Measurements from ENCODE around the gene TFB2M.

TFB2M gene

DNA sequence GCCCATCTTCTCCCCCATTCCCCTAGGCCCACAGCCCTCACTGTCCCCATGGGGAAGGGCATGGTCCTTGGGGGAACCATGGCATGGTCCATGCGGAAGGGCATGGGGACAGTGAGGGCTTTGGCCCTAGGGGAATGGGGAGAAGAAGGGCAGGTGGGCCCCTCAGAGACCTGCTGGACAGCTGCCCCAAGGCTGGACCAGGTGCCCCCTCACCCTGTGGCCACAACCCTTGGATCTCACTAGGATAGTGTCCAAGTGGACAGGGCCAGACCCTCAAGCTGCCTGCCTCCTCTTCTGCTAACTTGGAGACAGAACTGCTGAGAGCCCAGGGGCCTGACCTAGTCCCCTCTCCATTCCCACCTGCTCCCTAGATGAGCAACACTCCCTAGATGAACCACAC is 46.5 kb downstream of the TFB2M start:
- no peaks in the 10 kb centered on the region for H3K4me1 ChIP-seq (ENCODE audit: insufficient read depth, insufficient read length)
- DNase-seq (ENCODE audit: low read depth, low spot score), result no peak
- TF ChIP-seq YY1 (IDR thresholded peaks at IDR 0.05; ENCODE audit: insufficient read depth, insufficient read length) (no peak), SUZ12 (IDR thresholded peaks at IDR 0.05; ENCODE audit: extremely low read depth, insufficient read depth, insufficient read length) (no peak), ZNF274 (IDR thresholded peaks at IDR 0.05; ENCODE audit: low read depth, low read length) (no peak)
- H3K4me3 ChIP-seq (ENCODE audit: insufficient read length, low read depth), result no peak overlapping the region
- no peaks in the 10 kb centered on the region for H3K36me3 ChIP-seq (ENCODE audit: insufficient read depth, insufficient read length, low read length)
- H3K27me3 ChIP-seq (ENCODE audit: insufficient read depth, insufficient read length), result no peaks in the 10 kb centered on the region
- H3K9me3 ChIP-seq (ENCODE audit: insufficient read depth, low read length), result peaks cover 29% of the 10 kb centered on the region
- H3K9ac ChIP-seq (ENCODE audit: insufficient read length, low read depth), result no peak overlapping the region

DNA sequence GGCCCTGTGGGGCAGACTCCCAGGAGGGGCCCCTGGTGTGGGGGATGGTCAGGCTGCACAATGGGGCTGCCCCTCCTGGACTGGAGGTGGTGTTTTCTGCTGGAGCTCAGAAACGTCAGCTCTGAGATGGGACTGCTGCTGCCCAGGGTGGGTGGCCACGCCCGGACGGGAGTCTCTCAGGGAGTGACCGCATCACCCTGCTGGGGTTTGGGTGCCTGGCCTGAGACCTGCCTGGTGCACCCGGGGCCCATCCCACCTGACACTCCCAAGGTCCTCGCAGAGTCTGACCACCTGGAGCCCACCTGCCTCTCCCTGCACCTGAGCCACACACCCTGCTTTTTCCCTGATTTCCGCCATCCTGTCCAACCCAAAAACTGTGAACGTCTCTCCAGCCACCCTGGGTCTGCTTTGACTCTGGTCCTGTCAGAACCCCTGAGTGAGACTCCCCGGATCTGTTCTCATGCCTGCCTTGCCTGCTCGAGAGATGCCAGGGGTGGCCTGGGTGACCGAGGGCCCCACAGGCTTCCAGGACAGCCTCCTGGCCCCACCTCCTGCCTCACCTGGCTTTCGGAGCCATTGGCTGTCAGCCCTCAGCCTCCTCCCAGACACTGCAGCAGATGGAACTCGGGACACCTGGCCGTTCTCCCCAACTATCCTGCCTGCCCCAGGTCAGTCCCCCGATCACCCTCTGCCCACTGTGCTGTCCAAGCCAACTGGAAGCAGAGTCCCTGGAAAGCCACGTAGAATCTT is 47.4 kb downstream of the TFB2M start:
- H3K27me3 ChIP-seq (ENCODE audit: insufficient read depth, insufficient read length), result no peaks in the 10 kb centered on the region
- no peak overlapping the region for H3K4me3 ChIP-seq (ENCODE audit: insufficient read length, low read depth)
- TF ChIP-seq ZNF274 (IDR thresholded peaks at IDR 0.05; ENCODE audit: low read depth, low read length) (no peak), YY1 (IDR thresholded peaks at IDR 0.05; ENCODE audit: insufficient read depth, insufficient read length) (no peak), SUZ12 (IDR thresholded peaks at IDR 0.05; ENCODE audit: extremely low read depth, insufficient read depth, insufficient read length) (no peak)
- peaks cover 37% of the 10 kb centered on the region for H3K9me3 ChIP-seq (ENCODE audit: insufficient read depth, low read length)
- DNase-seq (ENCODE audit: low read depth, low spot score), result no peak
- H3K4me1 ChIP-seq (ENCODE audit: insufficient read depth, insufficient read length), result no peaks in the 10 kb centered on the region
- H3K36me3 ChIP-seq (ENCODE audit: insufficient read depth, insufficient read length, low read length), result no peaks in the 10 kb centered on the region
- no peak overlapping the region for H3K9ac ChIP-seq (ENCODE audit: insufficient read length, low read depth)

DNA sequence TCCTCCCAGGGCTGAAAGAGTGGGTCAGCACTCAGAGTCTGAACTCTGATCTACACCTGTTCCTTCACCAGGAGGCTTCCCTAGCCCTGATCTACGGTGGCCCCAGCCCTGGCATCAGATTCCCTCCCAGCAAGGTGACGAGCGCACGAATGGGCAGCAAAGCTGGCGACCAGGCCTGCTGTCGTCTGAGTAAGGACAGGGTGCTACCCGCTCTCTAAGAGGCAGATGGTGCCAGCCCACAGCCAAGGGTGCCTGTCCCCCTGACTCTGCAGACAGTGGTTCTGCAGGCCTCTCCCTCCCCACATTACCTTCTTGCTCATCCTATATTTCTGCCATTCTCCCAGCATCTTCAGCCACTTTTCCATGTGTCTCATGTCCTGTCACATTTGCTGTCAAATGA is 48.7 kb downstream of the TFB2M start:
- no peak overlapping the region for H3K4me3 ChIP-seq (ENCODE audit: insufficient read length, low read depth)
- TF ChIP-seq SUZ12 (IDR thresholded peaks at IDR 0.05; ENCODE audit: extremely low read depth, insufficient read depth, insufficient read length), result no peak
- no peak for TF ChIP-seq YY1 (IDR thresholded peaks at IDR 0.05; ENCODE audit: insufficient read depth, insufficient read length)
- no peak for TF ChIP-seq ZNF274 (IDR thresholded peaks at IDR 0.05; ENCODE audit: low read depth, low read length)
- peaks cover 47% of the 10 kb centered on the region for H3K9me3 ChIP-seq (ENCODE audit: insufficient read depth, low read length)

DNA sequence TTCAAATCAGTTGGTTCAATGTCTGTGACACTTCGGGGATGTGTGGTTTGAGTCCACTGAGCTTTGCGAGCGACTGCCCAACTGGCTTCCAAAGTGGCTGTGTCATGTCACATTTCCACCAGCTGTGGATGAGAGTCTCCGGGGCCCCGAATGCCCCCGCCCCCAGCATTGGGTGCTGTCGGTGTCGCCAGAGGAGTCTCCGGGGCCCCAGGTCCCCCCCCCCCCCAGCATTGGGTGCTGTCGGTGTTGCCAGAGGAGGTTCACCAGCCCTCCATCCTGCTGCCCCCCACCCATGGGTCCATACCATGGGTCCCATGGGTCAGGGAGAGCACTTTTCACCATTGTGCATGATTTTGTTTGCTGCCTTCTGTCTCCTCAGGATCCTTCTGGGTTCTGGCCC is 49.9 kb downstream of the TFB2M start:
- DNase-seq (ENCODE audit: low read depth, low spot score), result no peak
- no peaks in the 10 kb centered on the region for H3K36me3 ChIP-seq (ENCODE audit: insufficient read depth, insufficient read length, low read length)
- TF ChIP-seq SUZ12 (IDR thresholded peaks at IDR 0.05; ENCODE audit: extremely low read depth, insufficient read depth, insufficient read length), result no peak
- no peak for TF ChIP-seq ZNF274 (IDR thresholded peaks at IDR 0.05; ENCODE audit: low read depth, low read length)
- no peak for TF ChIP-seq YY1 (IDR thresholded peaks at IDR 0.05; ENCODE audit: insufficient read depth, insufficient read length)
- no peak overlapping the region for H3K9ac ChIP-seq (ENCODE audit: insufficient read length, low read depth)
- H3K9me3 ChIP-seq (ENCODE audit: insufficient read depth, low read length), result peaks cover 47% of the 10 kb centered on the region
- H3K27me3 ChIP-seq (ENCODE audit: insufficient read depth, insufficient read length), result no peaks in the 10 kb centered on the region
- H3K4me1 ChIP-seq (ENCODE audit: insufficient read depth, insufficient read length), result no peaks in the 10 kb centered on the region
- no peak overlapping the region for H3K4me3 ChIP-seq (ENCODE audit: insufficient read length, low read depth)

More for the DNA sequence above, 48.7 kb downstream of the TFB2M start:
- no peak for DNase-seq (ENCODE audit: low read depth, low spot score)
- Histone ChIP-seq H3K36me3 (ENCODE audit: insufficient read depth, insufficient read length, low read length) (no peaks in the 10 kb centered on the region), H3K4me1 (ENCODE audit: insufficient read depth, insufficient read length) (no peaks in the 10 kb centered on the region), H3K27me3 (ENCODE audit: insufficient read depth, insufficient read length) (no peaks in the 10 kb centered on the region), H3K9ac (ENCODE audit: insufficient read length, low read depth) (no peak overlapping the region)

DNA sequence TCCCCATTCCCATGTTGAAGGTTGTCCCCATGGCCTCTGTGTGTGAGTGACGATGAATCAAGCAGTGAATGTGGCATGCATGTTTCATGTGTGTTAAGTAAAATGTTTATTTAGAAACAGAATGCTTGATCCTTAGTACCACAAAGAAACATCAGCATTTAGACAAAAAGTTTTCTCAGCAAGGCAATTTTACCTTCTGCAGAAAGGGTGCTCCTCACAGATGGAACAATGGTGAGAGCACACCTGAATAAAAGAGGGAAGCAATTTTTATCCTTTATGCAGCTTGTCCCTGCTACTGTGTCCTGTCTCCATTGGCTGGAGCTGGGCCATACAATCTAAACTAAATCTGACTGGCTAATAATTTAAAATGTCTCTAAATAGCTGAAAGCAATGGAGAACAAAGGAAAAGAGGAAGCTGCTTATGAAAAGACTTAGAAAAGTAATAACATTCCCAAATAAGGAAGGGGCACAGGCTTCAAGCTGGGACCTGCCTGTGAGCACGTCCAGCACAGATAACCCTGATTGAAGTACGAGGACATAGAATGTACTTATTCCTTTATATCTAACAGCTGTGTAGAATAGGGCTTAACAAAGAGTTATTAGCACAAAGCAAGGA is 50.6 kb downstream of the TFB2M start:
- no peak for TF ChIP-seq SUZ12 (IDR thresholded peaks at IDR 0.05; ENCODE audit: extremely low read depth, insufficient read depth, insufficient read length)
- no peak for TF ChIP-seq YY1 (IDR thresholded peaks at IDR 0.05; ENCODE audit: insufficient read depth, insufficient read length)
- no peak for TF ChIP-seq ZNF274 (IDR thresholded peaks at IDR 0.05; ENCODE audit: low read depth, low read length)
- no peaks in the 10 kb centered on the region for H3K36me3 ChIP-seq (ENCODE audit: insufficient read depth, insufficient read length, low read length)
- H3K27me3 ChIP-seq (ENCODE audit: insufficient read depth, insufficient read length), result no peaks in the 10 kb centered on the region
- no peaks in the 10 kb centered on the region for H3K4me1 ChIP-seq (ENCODE audit: insufficient read depth, insufficient read length)
- DNase-seq (ENCODE audit: low read depth, low spot score), result no peak
- no peak overlapping the region for H3K4me3 ChIP-seq (ENCODE audit: insufficient read length, low read depth)
- peaks cover 47% of the 10 kb centered on the region for H3K9me3 ChIP-seq (ENCODE audit: insufficient read depth, low read length)
- no peak overlapping the region for H3K9ac ChIP-seq (ENCODE audit: insufficient read length, low read depth)

DNA sequence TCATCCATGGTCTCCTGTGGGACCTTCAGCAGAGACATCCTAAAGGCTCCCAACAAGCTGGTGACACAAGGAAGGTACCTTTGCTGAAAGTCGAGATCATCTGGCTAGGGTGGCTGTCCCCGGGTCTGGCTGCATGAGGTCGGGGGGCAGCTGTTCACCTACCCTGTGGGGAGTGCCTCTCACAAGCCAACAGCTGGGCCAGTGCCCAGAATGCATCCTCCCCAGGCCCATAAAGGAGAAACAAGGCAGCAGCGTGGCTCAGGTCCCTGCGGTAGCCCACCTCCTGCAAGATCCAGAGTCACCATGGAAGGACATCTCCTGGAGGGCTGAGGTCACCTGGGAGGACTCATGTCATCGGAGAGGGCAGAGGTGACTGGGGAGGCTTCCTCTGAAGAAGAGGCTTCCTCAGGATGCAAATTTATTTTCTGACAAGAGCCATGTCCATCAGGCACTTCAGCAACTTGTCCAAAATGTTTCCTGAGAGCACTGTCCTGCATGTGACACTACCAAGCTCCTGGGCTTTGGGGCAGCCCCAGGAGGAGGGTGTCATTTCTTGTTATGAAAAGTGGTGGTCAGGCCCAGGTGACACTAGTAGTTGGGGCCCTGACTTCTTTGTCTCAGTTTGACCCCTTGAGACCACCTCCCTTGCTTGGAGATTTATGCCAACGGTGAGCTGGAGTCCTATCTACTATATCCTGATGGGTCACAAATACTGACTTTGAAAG is 52.3 kb downstream of the TFB2M start:
- H3K27me3 ChIP-seq (ENCODE audit: insufficient read depth, insufficient read length), result no peaks in the 10 kb centered on the region

DNA sequence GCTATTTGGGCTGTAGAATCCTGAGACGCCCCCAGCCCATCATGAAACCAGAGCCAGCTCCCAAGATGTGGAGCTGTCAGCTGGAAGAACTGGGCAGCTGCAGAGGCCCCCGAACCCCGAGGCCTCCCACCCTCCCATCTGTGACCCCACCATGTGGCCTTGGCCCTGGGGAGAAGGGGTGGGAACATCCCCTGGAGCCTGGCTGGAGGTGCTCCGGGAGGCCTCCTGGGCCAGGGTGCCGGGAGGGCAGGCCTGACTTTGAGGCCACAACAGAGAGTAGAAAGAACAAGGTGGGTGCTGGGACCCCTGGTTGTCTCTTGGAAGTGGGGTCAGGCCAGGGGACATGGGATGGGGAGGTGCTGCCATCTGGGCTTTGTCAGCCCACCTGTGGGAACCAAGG is 53.0 kb downstream of the TFB2M start:
- no peaks in the 10 kb centered on the region for H3K27me3 ChIP-seq (ENCODE audit: insufficient read depth, insufficient read length)
- TF ChIP-seq SUZ12 (IDR thresholded peaks at IDR 0.05; ENCODE audit: extremely low read depth, insufficient read depth, insufficient read length), result no peak
- TF ChIP-seq YY1 (IDR thresholded peaks at IDR 0.05; ENCODE audit: insufficient read depth, insufficient read length), result no peak
- TF ChIP-seq ZNF274 (IDR thresholded peaks at IDR 0.05; ENCODE audit: low read depth, low read length), result no peak

More for the DNA sequence above, 52.3 kb downstream of the TFB2M start:
- no peak overlapping the region for H3K4me3 ChIP-seq (ENCODE audit: insufficient read length, low read depth)
- TF ChIP-seq ZNF274 (IDR thresholded peaks at IDR 0.05; ENCODE audit: low read depth, low read length), result no peak
- TF ChIP-seq SUZ12 (IDR thresholded peaks at IDR 0.05; ENCODE audit: extremely low read depth, insufficient read depth, insufficient read length), result no peak
- TF ChIP-seq YY1 (IDR thresholded peaks at IDR 0.05; ENCODE audit: insufficient read depth, insufficient read length), result no peak
- no peak overlapping the region for H3K9ac ChIP-seq (ENCODE audit: insufficient read length, low read depth)
- H3K4me1 ChIP-seq (ENCODE audit: insufficient read depth, insufficient read length), result no peaks in the 10 kb centered on the region
- no peak for DNase-seq (ENCODE audit: low read depth, low spot score)
- H3K9me3 ChIP-seq (ENCODE audit: insufficient read depth, low read length), result peaks cover 47% of the 10 kb centered on the region
- no peaks in the 10 kb centered on the region for H3K36me3 ChIP-seq (ENCODE audit: insufficient read depth, insufficient read length, low read length)

More for the DNA sequence above, 53.0 kb downstream of the TFB2M start:
- Histone ChIP-seq H3K4me1 (ENCODE audit: insufficient read depth, insufficient read length) (no peaks in the 10 kb centered on the region), H3K9ac (ENCODE audit: insufficient read length, low read depth) (no peak overlapping the region), H3K9me3 (ENCODE audit: insufficient read depth, low read length) (peaks cover 47% of the 10 kb centered on the region), H3K4me3 (ENCODE audit: insufficient read length, low read depth) (no peak overlapping the region), H3K36me3 (ENCODE audit: insufficient read depth, insufficient read length, low read length) (no peaks in the 10 kb centered on the region)
- DNase-seq (ENCODE audit: low read depth, low spot score), result no peak
